ENCODE data around the gene SUFU.

SUFU gene

DNA sequence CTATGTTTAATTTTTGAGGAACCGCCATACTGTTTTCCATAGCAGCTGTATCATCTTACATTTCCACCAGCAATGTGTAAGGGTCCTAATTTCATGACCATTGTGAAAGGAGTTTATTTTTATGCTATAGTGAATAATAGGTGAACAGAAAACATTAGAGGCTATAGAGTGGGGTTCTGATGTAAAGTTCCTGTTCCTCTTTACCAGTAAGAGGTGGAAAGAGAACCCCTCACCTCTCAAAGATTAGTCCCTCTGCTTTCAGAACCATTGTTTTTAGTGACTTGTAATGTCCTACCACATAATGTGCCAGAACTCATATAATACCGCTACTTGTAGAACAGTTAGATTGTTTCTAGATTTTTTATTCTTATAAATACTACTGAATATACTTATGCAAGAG is 34.2 kb downstream of the SUFU start:
- Histone ChIP-seq H3K27me3 (ENCODE audit: insufficient read depth, low read depth) (no peaks in the 10 kb centered on the region), H3K27ac (no peak overlapping the region), H3K4me1 (ENCODE audit: low read depth, poor library complexity, severe bottlenecking) (peaks cover 3% of the 10 kb centered on the region), H3K4me2 (no peak overlapping the region), H2AFZ (ENCODE audit: low read depth) (no peak overlapping the region), H3K36me3 (ENCODE audit: insufficient read depth) (no peaks in the 10 kb centered on the region), H4K20me1 (ENCODE audit: insufficient read depth) (no peaks in the 10 kb centered on the region), H3K4me3 (IDR thresholded peaks at IDR 0.05; ENCODE audit: insufficient read depth, low read depth, low read length) (no peak overlapping the region), H3K9ac (no peak overlapping the region), H3K79me2 (ENCODE audit: insufficient read depth, low read depth) (no peaks in the 10 kb centered on the region)
- no peak for TF ChIP-seq CTCF (conservative IDR thresholded peaks at IDR 0.05; ENCODE audit: low read depth, low read length)

DNA sequence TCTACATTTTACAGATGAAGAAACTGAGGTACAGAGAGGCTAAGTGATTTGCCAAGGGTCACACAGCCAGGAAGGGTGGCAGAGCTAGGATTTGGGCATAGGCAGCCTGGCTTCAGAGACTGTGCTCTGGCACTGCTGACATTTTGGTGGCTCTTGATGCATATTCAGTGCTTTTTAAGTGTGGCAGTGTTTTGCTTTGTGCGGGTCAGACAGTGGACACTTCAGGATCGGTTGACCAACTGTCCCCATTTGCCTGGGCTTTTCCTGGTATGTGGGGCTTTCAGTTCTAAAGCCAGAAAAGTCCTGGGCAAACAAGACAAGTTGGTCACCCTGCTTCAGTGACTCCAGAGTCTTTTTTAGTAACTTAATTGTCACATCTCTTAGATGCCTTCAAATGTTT is 35.0 kb downstream of the SUFU start:
- Histone ChIP-seq H3K27me3 (ENCODE audit: insufficient read depth, low read depth) (no peaks in the 10 kb centered on the region), H3K9ac (no peak overlapping the region), H3K4me1 (ENCODE audit: low read depth, poor library complexity, severe bottlenecking) (peaks cover 3% of the 10 kb centered on the region), H3K79me2 (ENCODE audit: insufficient read depth, low read depth) (no peaks in the 10 kb centered on the region), H3K4me3 (IDR thresholded peaks at IDR 0.05; ENCODE audit: insufficient read depth, low read depth, low read length) (no peak overlapping the region), H2AFZ (ENCODE audit: low read depth) (no peak overlapping the region), H4K20me1 (ENCODE audit: insufficient read depth) (no peaks in the 10 kb centered on the region), H3K27ac (no peak overlapping the region), H3K4me2 (no peak overlapping the region), H3K36me3 (ENCODE audit: insufficient read depth) (no peaks in the 10 kb centered on the region)
- TF ChIP-seq CTCF (conservative IDR thresholded peaks at IDR 0.05; ENCODE audit: low read depth, low read length), result no peak

DNA sequence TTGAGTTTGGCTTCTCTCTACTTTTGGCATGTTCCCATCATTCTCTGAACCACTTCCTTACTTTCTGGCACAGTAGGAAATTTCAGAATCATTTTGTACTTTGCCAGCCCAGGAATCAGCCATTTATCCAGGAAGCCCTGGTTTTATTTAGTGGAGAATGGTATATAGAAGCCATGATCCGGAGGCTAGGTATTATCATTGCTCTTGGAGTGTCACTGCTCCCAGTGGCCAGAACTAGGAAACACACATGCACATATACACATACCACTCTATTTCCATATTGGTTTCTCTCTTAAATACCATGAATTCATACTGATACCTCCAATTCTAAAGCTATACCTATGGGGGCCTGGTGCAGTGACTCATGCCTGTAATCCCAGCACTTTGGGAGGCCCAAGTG is 36.3 kb downstream of the SUFU start:
- H3K4me1 ChIP-seq (ENCODE audit: low read depth, poor library complexity, severe bottlenecking), result peaks cover 3% of the 10 kb centered on the region
- H3K27ac ChIP-seq, result no peak overlapping the region
- no peaks in the 10 kb centered on the region for H3K79me2 ChIP-seq (ENCODE audit: insufficient read depth, low read depth)
- H3K4me3 ChIP-seq (IDR thresholded peaks at IDR 0.05; ENCODE audit: insufficient read depth, low read depth, low read length), result no peak overlapping the region
- H3K27me3 ChIP-seq (ENCODE audit: insufficient read depth, low read depth), result no peaks in the 10 kb centered on the region
- no peaks in the 10 kb centered on the region for H3K36me3 ChIP-seq (ENCODE audit: insufficient read depth)
- no peaks in the 10 kb centered on the region for H4K20me1 ChIP-seq (ENCODE audit: insufficient read depth)
- H2AFZ ChIP-seq (ENCODE audit: low read depth), result no peak overlapping the region
- TF ChIP-seq CTCF (conservative IDR thresholded peaks at IDR 0.05; ENCODE audit: low read depth, low read length), result peak; percentile 36; the same call in 1 of the 2 replicates
- H3K9ac ChIP-seq, result no peak overlapping the region
- no peak overlapping the region for H3K4me2 ChIP-seq

DNA sequence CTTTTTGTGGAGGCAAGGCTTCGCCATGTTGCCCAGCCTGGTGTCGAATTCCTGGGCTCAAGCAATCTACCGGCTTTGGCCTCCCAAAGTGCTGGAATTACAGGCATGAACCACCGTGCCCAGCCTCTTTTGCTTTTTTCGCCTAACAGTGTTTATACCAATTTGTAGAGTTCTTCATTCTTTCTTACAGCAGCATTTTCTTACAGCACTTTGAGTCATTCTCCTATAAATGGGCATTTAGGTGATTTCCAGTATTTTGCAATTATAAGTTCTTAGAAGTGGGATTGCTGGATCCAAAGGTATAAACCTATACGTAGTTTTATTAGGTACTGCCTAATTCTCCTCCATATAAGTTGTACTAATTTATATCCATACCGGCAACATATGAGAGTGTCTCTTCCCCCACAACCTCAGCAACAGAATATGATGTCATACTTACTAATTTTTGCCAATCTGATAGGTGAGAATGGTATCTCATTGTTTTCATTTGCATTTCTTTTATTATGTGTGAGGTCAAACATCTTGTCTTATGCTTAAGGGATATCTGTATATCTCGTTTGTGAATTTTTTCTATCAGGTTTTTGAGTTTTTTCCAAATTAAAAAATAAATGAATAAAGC is 39.1 kb downstream of the SUFU start:
- Histone ChIP-seq H3K4me2 (no peak overlapping the region), H4K20me1 (ENCODE audit: insufficient read depth) (no peaks in the 10 kb centered on the region), H3K27me3 (ENCODE audit: insufficient read depth, low read depth) (no peaks in the 10 kb centered on the region), H3K9ac (no peak overlapping the region), H3K79me2 (ENCODE audit: insufficient read depth, low read depth) (no peaks in the 10 kb centered on the region), H3K36me3 (ENCODE audit: insufficient read depth) (no peaks in the 10 kb centered on the region), H3K4me3 (IDR thresholded peaks at IDR 0.05; ENCODE audit: insufficient read depth, low read depth, low read length) (no peak overlapping the region), H2AFZ (ENCODE audit: low read depth) (no peak overlapping the region), H3K4me1 (ENCODE audit: low read depth, poor library complexity, severe bottlenecking) (no peaks in the 10 kb centered on the region), H3K27ac (no peak overlapping the region)
- no peak for TF ChIP-seq CTCF (conservative IDR thresholded peaks at IDR 0.05; ENCODE audit: low read depth, low read length)
